ENCODE results near the gene SCLY.
A peak's percentile ranks its signal among the peaks of the same experiment; 100 is the strongest.

The SCLY gene

DNA sequence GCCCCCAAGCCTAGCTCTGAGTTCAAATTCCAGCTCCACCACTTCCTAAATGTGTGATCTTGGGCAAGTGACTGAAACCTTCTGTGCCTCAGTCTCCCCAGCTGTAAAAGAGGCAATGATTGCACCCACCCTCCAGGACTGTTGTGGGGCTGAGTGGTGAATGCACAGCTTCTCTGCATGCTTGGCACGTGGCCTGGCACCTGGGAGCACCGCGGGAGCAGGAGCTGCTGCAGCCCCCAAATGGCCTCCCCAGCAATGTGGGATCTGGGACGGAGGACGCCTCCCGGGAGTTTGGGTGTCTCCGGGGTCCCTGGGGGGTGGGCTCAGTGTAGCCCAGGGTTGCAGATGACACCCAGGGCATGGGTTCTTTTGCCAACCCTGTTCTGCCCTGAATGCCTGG is 79.2 kb downstream of the SCLY start:
- H2AFZ ChIP-seq (ENCODE audit: low read length) = no peak overlapping the region
- no peak overlapping the region for H3K9ac ChIP-seq (ENCODE audit: low read depth, low read length, poor library complexity, severe bottlenecking)
- H3K36me3 ChIP-seq (ENCODE audit: insufficient read depth, low read length) = no peaks in the 10 kb centered on the region
- no peaks in the 10 kb centered on the region for H3K9me3 ChIP-seq (ENCODE audit: insufficient read depth, low read depth, low read length)
- no peak overlapping the region for H3K4me3 ChIP-seq (ENCODE audit: low read length, poor library complexity, severe bottlenecking)
- peaks cover 17% of the 10 kb centered on the region for H3K4me1 ChIP-seq (ENCODE audit: insufficient read depth, low read length, poor library complexity, severe bottlenecking)
- TF ChIP-seq, protein P1, sequence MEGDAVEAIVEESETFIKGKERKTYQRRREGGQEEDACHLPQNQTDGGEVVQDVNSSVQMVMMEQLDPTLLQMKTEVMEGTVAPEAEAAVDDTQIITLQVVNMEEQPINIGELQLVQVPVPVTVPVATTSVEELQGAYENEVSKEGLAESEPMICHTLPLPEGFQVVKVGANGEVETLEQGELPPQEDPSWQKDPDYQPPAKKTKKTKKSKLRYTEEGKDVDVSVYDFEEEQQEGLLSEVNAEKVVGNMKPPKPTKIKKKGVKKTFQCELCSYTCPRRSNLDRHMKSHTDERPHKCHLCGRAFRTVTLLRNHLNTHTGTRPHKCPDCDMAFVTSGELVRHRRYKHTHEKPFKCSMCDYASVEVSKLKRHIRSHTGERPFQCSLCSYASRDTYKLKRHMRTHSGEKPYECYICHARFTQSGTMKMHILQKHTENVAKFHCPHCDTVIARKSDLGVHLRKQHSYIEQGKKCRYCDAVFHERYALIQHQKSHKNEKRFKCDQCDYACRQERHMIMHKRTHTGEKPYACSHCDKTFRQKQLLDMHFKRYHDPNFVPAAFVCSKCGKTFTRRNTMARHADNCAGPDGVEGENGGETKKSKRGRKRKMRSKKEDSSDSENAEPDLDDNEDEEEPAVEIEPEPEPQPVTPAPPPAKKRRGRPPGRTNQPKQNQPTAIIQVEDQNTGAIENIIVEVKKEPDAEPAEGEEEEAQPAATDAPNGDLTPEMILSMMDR (conservative IDR thresholded peaks at IDR 0.05; ENCODE audit: low read length) = no peak
- no peak for TF ChIP-seq EZH2phosphoT487 (IDR thresholded peaks at IDR 0.05; ENCODE audit: borderline replicate concordance)
- H3K4me2 ChIP-seq (ENCODE audit: low read depth, low read length, poor library complexity, severe bottlenecking) = no peak overlapping the region
- no peaks in the 10 kb centered on the region for H3F3A ChIP-seq (ENCODE audit: low read depth)
- no peaks in the 10 kb centered on the region for H4K20me1 ChIP-seq (ENCODE audit: insufficient read depth, low read length, poor library complexity, severe bottlenecking)
- no peaks in the 10 kb centered on the region for H3K79me2 ChIP-seq (ENCODE audit: insufficient read depth, low read length)
- H3K27me3 ChIP-seq (ENCODE audit: insufficient read depth, low read length, poor library complexity, severe bottlenecking) = no peaks in the 10 kb centered on the region
- no peaks in the 10 kb centered on the region for H3K9me2 ChIP-seq (replicated peaks; ENCODE audit: low read depth, low read length)

DNA sequence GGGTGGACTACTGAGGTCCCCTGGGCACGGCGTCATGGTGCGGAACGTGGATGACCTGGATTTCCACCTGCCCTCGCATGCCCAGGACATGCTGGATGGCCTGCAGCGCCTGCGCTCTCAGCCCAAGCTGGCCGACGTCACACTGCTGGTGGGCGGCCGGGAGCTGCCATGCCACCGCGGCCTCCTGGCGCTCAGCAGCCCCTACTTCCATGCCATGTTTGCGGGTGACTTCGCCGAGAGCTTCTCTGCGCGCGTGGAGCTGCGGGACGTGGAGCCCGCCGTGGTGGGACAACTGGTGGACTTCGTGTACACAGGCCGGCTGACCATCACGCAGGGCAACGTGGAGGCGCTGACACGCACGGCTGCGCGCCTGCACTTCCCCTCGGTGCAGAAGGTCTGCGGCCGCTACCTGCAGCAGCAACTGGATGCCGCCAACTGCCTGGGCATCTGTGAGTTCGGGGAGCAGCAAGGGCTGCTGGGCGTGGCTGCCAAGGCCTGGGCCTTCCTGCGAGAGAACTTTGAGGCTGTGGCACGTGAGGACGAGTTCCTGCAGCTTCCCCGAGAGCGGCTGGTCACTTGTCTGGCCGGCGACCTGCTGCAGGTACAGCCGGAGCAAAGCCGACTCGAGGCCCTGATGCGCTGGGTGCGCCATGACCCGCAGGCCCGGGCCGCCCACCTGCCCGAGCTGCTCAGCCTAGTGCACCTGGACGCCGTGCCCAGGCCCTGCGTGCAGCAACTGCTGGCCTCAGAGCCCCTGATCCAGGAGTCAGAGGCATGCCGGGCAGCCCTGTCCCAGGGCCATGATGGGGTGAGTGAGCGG is 80.1 kb downstream of the SCLY start:
- H3K4me2 ChIP-seq (ENCODE audit: low read depth, low read length, poor library complexity, severe bottlenecking) = peak overlapping the region; percentile 37
- H3K9me2 ChIP-seq (replicated peaks; ENCODE audit: low read depth, low read length) = no peaks in the 10 kb centered on the region
- H4K20me1 ChIP-seq (ENCODE audit: insufficient read depth, low read length, poor library complexity, severe bottlenecking) = no peaks in the 10 kb centered on the region
- no peak overlapping the region for H3K4me3 ChIP-seq (ENCODE audit: low read length, poor library complexity, severe bottlenecking)
- H3K79me2 ChIP-seq (ENCODE audit: insufficient read depth, low read length) = no peaks in the 10 kb centered on the region
- H3K9me3 ChIP-seq (ENCODE audit: insufficient read depth, low read depth, low read length) = no peaks in the 10 kb centered on the region
- no peaks in the 10 kb centered on the region for H3K36me3 ChIP-seq (ENCODE audit: insufficient read depth, low read length)
- no peaks in the 10 kb centered on the region for H3K27me3 ChIP-seq (ENCODE audit: insufficient read depth, low read length, poor library complexity, severe bottlenecking)
- no peak overlapping the region for H2AFZ ChIP-seq (ENCODE audit: low read length)
- peak overlapping the region; percentile 49 for H3K9ac ChIP-seq (ENCODE audit: low read depth, low read length, poor library complexity, severe bottlenecking)
- peaks cover 17% of the 10 kb centered on the region for H3K4me1 ChIP-seq (ENCODE audit: insufficient read depth, low read length, poor library complexity, severe bottlenecking)
- TF ChIP-seq, protein P1 (conservative IDR thresholded peaks at IDR 0.05; ENCODE audit: low read length) = no peak
- TF ChIP-seq EZH2phosphoT487 (IDR thresholded peaks at IDR 0.05; ENCODE audit: borderline replicate concordance) = no peak
- no peaks in the 10 kb centered on the region for H3F3A ChIP-seq (ENCODE audit: low read depth)

DNA sequence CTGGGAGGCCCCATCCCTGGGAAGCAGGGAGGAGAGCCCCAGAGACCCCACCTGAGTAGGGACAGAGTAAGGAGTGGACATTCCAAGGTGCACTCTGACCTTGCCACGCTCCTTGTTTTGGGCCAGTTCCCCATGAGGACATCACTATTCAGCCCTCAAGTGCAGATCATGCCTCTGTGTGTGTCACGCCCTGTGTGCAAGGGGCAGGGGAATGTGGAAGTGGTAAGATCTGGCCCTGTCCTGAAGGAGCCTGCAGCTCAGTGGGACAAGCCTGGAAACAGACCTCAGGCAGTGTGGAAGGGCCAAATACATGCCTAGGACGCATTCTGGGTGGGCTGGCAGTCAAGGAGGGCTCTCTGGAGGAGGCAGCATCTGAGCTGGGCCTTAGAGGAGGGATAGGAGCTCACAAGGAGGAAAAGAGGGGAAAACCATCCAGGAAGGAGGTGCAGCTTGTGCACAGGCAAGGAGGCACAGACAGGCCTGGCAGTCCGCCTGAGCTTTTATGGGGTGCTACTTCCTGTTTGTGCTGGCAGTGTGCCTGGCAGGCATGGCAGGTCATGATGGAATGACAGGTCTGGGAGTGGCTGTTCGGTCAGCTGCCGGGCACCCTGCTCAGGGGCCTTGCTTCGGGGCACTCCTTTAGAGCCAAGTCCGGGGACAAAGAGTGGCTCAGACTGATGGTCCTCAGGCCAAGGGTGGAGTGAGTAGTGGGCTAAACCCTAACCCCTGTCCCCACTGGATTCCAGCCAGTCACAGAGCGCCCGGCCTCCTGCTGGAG is 80.9 kb downstream of the SCLY start:
- Histone ChIP-seq H2AFZ (ENCODE audit: low read length) (no peak overlapping the region), H3K27me3 (ENCODE audit: insufficient read depth, low read length, poor library complexity, severe bottlenecking) (no peaks in the 10 kb centered on the region), H3K9ac (ENCODE audit: low read depth, low read length, poor library complexity, severe bottlenecking) (peak overlapping the region; percentile 49), H3K4me1 (ENCODE audit: insufficient read depth, low read length, poor library complexity, severe bottlenecking) (peaks cover 17% of the 10 kb centered on the region), H3K4me3 (ENCODE audit: low read length, poor library complexity, severe bottlenecking) (no peak overlapping the region), H3K36me3 (ENCODE audit: insufficient read depth, low read length) (no peaks in the 10 kb centered on the region), H3K4me2 (ENCODE audit: low read depth, low read length, poor library complexity, severe bottlenecking) (peak overlapping the region; percentile 37), H3K79me2 (ENCODE audit: insufficient read depth, low read length) (no peaks in the 10 kb centered on the region), H3F3A (ENCODE audit: low read depth) (no peaks in the 10 kb centered on the region), H4K20me1 (ENCODE audit: insufficient read depth, low read length, poor library complexity, severe bottlenecking) (no peaks in the 10 kb centered on the region), H3K9me2 (replicated peaks; ENCODE audit: low read depth, low read length) (no peaks in the 10 kb centered on the region), H3K9me3 (ENCODE audit: insufficient read depth, low read depth, low read length) (no peaks in the 10 kb centered on the region)
- TF ChIP-seq, protein P1 (conservative IDR thresholded peaks at IDR 0.05; ENCODE audit: low read length) = no peak
- no peak for TF ChIP-seq EZH2phosphoT487 (IDR thresholded peaks at IDR 0.05; ENCODE audit: borderline replicate concordance)
